VCaP (cell line): ENCODE results near the gene SAMD14.

Source experiments
- H3K27ac ChIP-seq: fragments of 450-650 bp; 2 replicates; pipeline ENCODE4 v1.5.1; 2017
- TF ChIP-seq, protein P1 (sequence below): fragments of 450-650 bp; conservative IDR thresholded peaks from 2 replicates; pipeline ENCODE4 v1.5.1; 2017; ENCODE audit warnings: mild to moderate bottlenecking, moderate library complexity

The SAMD14 gene

GRCh38 chr17:50078430-50078829, 51.5 kb downstream of the SAMD14 start:
- TF ChIP-seq, protein P1, sequence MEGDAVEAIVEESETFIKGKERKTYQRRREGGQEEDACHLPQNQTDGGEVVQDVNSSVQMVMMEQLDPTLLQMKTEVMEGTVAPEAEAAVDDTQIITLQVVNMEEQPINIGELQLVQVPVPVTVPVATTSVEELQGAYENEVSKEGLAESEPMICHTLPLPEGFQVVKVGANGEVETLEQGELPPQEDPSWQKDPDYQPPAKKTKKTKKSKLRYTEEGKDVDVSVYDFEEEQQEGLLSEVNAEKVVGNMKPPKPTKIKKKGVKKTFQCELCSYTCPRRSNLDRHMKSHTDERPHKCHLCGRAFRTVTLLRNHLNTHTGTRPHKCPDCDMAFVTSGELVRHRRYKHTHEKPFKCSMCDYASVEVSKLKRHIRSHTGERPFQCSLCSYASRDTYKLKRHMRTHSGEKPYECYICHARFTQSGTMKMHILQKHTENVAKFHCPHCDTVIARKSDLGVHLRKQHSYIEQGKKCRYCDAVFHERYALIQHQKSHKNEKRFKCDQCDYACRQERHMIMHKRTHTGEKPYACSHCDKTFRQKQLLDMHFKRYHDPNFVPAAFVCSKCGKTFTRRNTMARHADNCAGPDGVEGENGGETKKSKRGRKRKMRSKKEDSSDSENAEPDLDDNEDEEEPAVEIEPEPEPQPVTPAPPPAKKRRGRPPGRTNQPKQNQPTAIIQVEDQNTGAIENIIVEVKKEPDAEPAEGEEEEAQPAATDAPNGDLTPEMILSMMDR, result no peak
- H3K27ac ChIP-seq, result no peak overlapping the region

GRCh38 chr17:50076591-50077235, 53.2 kb downstream of the SAMD14 start:
- TF ChIP-seq, protein P1, result no peak
- no peak overlapping the region for H3K27ac ChIP-seq

DNA sequence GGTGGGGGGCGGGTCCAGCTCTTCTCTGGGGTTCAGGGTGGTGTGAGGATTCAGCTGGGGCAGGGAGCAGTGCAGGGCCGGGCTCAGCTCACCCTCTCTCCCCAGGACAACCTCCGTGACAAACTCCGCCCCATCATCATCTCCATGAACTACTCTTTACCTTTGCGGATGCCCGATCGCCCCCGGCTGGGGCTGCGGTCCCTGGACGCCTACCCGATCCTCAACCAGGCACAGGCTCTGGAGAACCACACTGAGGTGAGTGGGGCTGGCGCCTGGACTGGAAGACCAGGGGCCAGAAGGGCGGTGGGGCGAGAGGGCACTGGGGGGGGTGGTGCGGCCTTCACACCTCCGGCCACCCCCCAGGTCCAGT, 53.8 kb downstream of the SAMD14 start:
- TF ChIP-seq, protein P1, result no peak

DNA sequence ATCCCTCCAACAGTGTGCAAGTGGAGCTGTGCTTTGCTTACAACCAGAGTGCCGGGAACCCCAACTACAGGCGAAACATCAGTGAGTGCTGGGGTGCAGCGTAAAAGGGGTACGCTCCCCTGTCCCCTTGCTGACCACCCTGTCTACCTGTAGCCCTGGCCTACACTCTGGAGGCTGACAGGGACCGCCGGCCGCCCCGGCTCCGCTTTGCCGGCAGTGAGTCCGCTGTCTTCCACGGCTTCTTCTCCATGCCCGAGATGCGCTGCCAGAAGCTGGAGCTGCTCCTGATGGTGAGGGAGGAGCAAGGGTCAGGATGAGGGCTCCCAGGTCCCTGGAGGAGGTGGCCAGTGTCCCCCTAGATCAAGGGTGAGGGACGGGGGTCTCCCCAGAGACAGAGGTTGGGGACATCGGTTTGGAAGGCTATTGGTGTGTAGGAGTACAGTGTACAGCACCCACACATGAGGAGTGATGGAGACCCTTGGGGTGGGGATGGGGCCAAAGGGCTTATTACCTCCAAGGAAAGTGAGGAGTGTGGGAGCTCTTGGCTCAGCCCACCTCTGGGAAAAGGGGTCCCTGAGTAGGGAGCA, 54.4 kb downstream of the SAMD14 start:
- TF ChIP-seq, protein P1, result no peak
- H3K27ac ChIP-seq, result no peak overlapping the region

More for the DNA sequence above, 53.8 kb downstream of the SAMD14 start:
- H3K27ac ChIP-seq, result no peak overlapping the region

GRCh38 chr17:50074227-50074626, 55.7 kb downstream of the SAMD14 start:
- TF ChIP-seq, protein P1, result no peak
- no peak overlapping the region for H3K27ac ChIP-seq

DNA sequence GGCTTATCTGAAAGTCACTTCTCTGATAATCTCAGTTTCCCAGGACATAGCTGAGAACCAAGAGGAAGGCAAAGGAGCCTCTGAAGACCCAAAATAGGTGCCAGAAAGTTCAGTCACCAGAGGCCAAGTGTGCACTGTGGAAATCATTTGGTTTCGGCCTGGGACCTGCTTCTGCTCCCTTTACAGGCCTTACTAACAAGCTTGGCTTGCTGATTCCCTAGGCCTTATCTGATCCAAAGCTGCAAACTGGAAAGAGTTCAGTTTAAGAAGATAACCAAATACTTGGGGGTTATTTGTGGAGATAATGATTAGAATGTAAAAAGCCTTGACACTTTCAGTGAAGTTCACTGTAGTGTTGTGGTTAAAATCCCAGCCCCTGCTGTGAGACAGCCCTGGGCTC, 57.0 kb downstream of the SAMD14 start:
- H3K27ac ChIP-seq, result no peak overlapping the region

DNA sequence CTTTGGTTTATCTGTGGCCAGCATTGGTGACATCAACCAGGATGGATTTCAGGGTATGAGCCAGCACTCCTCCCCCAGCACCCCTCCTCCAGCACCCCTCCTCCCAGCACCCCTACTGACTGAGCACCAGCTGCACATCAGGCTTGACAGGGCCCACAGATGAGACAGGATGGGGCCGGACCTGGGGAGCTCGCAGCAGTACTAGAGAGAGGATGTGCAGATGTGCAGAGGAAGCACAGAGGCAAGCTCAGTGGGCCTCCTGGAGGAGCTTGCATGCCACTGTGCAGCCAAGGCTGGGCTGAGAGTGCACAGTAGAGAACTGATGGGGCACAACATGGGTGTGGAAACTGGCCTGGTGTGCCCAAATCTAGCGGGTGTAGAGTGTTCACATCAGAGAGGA, 57.8 kb downstream of the SAMD14 start:
- no peak overlapping the region for H3K27ac ChIP-seq
- TF ChIP-seq, protein P1, result no peak

More for the DNA sequence above, 57.0 kb downstream of the SAMD14 start:
- TF ChIP-seq, protein P1, result no peak
